Thyroid gland (tissue), 4 donors: Measurements from ENCODE around the gene GALNT9. TPM values are rescaled to one million over a fixed set of nuclear protein-coding genes. Genes with fewer than 3 reads are reported as not detected.
A peak's percentile ranks its signal among the peaks of the same experiment; 100 is the strongest.
"Not testable (repeated sequence)": the region's sequence is repeated elsewhere in the genome, so short reads cannot be mapped to it uniquely, and the experiment has no call there.

Experiments used
- DNase-seq, 2 donors: peaks; one replicate each; pipeline ENCODE4 v3.0.0-alpha.2; 2019
- H3K27ac ChIP-seq, 3 donors: fragments of 200-600 bp; sonication (generic); 1 replicate in 2 of 3; 2 replicates in 1 of 3; pipeline ENCODE4 v1.5.1; 2016 to 2019; ENCODE audit warnings: mild to moderate bottlenecking in 1 of 3, moderate library complexity in 1 of 3
- H3K27me3 ChIP-seq: fragments of 200-600 bp; sonication (generic); one replicate; pipeline ENCODE4 v1.5.1; 2019
- H3K36me3 ChIP-seq, 2 donors: fragments of 200-600 bp; sonication (generic); one replicate each; pipeline ENCODE4 v1.5.1; 2016 to 2019
- H3K4me1 ChIP-seq, 2 donors: fragments of 200-600 bp; sonication (generic); one replicate each; pipeline ENCODE4 v1.5.1; 2017 to 2019
- H3K4me3 ChIP-seq, 3 donors: fragments of 200-600 bp; sonication (generic); replicated peaks in 1 of 3; 1 replicate in 2 of 3; 2 replicates in 1 of 3; pipeline ENCODE4 v1.5.1; 2016; ENCODE audit warnings: mild to moderate bottlenecking in 1 of 3
- H3K9me3 ChIP-seq: fragments of 200-600 bp; sonication (generic); one replicate; pipeline ENCODE4 v1.5.1; 2017
- POLR2A ChIP-seq, 2 donors: fragments of 450-650 bp; IDR thresholded peaks; one replicate each; pipeline ENCODE4 v1.6.1; 2017; ENCODE audit warnings: antibody characterized with exemption in 2 of 2, mild to moderate bottlenecking in 2 of 2, moderate library complexity in 1 of 2
- WGBS, 2 donors: methylation state at CpG; one replicate each; pipeline ENCODE4 v1.1.5; 2017; 5-methylcytosine and 5-hydroxymethylcytosine counted together
- intact Hi-C: fragments of 100-400 bp; cut with DNase I; formaldehyde crosslinking; loops from one replicate; pipeline ENCODE4 v1.15.1; 2023
- total RNA-seq, 4 donors: library from RNA; depleted of rRNA; stranded (reverse); fragments of >200 nt; gene quantifications; one replicate each; pipeline ENCODE4 v1.2.3, GENCODE V29; 2016
- TF ChIP-seq, protein P1 (sequence below), 6 experiments: fragments of 200-600 bp in 3 of 6; fragments of 450-650 bp in 3 of 6; sonication (generic) in 3 of 6; IDR thresholded peaks; one replicate each; pipeline ENCODE4 v1.5.1; 2016 to 2019; ENCODE audit warnings: antibody characterized with exemption in 6 of 6, mild to moderate bottlenecking in 2 of 6, inconsistent platforms in 1 of 6, moderate library complexity in 1 of 6

Gene GALNT9
- total RNA-seq, 4 donors from 2014 or later, result 2.2 to 29.2 (median 15.9) TPM

DNA sequence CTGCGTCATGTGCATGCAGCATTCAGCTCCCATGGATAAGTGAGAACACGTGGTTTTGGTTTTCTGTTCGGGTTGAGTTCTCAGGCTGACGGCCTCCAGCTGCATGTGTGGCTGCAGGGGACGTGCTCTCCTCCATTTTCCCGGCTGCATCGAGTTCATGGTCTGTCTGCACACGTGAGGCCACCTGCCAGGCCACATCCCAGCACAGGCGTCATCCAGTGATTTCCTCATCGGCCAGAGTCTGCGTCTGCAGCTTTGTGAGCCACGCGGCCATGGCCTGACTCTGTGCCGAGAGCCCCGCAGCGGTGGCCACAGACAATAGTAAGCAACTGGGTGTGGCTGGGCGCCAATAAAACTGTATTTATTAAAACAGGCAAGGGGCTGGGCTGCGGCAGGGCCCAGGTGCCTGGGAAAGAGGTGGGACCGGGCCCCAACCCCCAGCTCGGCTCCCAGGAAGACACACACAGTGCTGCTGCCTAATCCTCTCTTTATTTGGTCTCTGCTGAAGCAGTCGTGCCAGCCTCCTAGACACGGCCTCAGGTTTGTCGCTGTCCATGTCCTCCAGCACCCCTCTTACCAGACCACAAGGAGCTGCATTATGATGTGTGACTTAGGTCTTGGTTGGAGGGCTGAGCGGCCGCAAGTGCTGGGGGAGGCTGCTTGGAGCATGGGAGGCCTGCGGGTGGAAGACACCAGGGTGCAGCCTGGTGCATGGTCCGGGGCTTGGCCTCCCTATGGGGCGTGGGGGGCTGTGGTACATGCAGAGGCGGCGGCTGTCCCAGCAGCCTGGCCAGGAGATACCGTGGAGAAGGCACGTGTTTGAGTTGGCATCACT is 133.1 kb downstream of the GALNT9 start:
- DNase-seq, result no peak
- no peaks in the 10 kb centered on the region for H3K36me3 ChIP-seq
- 81 to 87% methylated on average over 25 to 27 of the region's 32 CpGs for WGBS, 2 donors
- H3K27me3 ChIP-seq, result no peaks in the 10 kb centered on the region
- intact Hi-C loops, result no loop called here
- TF ChIP-seq POLR2A (IDR thresholded peaks at IDR 0.05), result no peak
- TF ChIP-seq, protein P1, sequence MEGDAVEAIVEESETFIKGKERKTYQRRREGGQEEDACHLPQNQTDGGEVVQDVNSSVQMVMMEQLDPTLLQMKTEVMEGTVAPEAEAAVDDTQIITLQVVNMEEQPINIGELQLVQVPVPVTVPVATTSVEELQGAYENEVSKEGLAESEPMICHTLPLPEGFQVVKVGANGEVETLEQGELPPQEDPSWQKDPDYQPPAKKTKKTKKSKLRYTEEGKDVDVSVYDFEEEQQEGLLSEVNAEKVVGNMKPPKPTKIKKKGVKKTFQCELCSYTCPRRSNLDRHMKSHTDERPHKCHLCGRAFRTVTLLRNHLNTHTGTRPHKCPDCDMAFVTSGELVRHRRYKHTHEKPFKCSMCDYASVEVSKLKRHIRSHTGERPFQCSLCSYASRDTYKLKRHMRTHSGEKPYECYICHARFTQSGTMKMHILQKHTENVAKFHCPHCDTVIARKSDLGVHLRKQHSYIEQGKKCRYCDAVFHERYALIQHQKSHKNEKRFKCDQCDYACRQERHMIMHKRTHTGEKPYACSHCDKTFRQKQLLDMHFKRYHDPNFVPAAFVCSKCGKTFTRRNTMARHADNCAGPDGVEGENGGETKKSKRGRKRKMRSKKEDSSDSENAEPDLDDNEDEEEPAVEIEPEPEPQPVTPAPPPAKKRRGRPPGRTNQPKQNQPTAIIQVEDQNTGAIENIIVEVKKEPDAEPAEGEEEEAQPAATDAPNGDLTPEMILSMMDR (IDR thresholded peaks at IDR 0.05), result no peak
- H3K4me1 ChIP-seq, result peaks cover 4 to 5% of the 10 kb centered on the region in 2 donors
- H3K27ac ChIP-seq, result no peak overlapping the region
- no peak overlapping the region for H3K4me3 ChIP-seq
- no peaks in the 10 kb centered on the region for H3K9me3 ChIP-seq

DNA sequence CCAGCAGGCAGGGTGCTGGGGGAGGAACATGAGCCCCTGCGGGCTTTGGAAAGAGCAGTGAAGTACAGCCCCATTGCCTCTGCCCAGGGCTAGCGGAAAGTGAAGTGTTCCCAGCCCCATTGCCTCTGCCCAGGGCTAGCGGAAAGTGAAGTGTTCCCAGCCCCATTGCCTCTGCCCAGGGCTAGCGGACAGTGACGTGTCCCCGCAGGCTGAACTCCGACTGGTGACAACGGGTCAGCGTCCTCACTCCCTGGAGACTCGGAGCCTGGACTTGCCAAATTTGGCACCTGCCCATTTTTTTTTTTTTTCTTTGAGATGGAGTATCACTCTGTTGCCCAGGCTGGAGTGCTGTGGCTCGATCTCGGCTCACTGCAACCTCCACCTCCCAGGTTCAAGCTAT is 134.1 kb downstream of the GALNT9 start:
- H3K9me3 ChIP-seq, H3K27ac ChIP-seq, intact Hi-C loops, H3K36me3 ChIP-seq, H3K27me3 ChIP-seq, H3K4me3 ChIP-seq: not testable (repeated sequence)
- WGBS, 2 donors, result 44 to 47% methylated on average over 12 of the region's 12 CpGs
- peaks cover 13 to 14% of the 10 kb centered on the region in 2 donors for H3K4me1 ChIP-seq
- peak; percentile 63 to 64 for DNase-seq

DNA sequence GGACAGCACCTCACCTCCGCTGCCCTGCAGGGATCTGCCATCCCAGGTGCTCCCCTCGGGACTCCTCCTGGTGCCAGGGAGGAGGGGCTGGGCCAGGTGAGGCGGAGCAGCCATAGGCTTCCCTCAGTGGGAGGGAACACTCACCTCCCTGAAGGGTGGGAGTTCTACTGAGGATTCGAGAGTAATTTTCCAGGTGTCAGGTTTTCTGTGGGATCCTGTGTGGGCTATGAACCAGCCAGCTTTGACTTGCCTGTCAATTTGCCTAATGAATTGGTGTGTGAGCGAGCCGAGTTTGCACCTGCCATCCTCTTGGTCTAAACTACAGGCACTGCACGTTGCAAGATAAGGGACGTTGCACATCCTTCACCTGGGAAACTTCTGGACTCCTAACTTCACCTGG is 134.8 kb downstream of the GALNT9 start:
- Histone ChIP-seq H3K27ac (no peak overlapping the region), H3K9me3 (no peaks in the 10 kb centered on the region), H3K27me3 (no peaks in the 10 kb centered on the region), H3K4me3 (no peak overlapping the region), H3K4me1 (peaks cover 15 to 17% of the 10 kb centered on the region in 2 donors), H3K36me3 (no peaks in the 10 kb centered on the region)
- intact Hi-C loops, result no loop called here
- WGBS, 2 donors, result 83 to 87% methylated on average over 7 of the region's 8 CpGs
- TF ChIP-seq, protein P1 (IDR thresholded peaks at IDR 0.05), result no peak
- TF ChIP-seq POLR2A (IDR thresholded peaks at IDR 0.05), result no peak
- DNase-seq, result no peak

DNA sequence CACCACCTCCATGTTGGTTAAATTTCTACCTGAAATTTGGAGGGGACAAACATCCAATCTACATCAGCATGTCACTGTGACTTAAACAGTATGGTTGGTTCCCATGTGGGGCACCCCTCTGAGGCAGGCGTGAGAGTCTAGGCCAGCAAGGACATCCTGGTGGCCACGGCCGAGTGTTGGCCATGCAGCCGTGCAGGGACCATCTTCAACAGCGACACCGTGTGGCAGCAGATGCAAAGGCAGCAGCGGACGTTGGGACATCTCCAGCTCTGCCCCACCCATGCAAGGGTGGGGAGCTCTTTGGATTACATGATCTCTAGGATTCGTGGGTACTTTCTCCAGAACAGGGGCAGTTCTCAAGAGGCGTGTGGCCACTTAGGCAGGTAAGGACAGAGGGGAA is 135.3 kb downstream of the GALNT9 start:
- DNase-seq, result no peak
- no peaks in the 10 kb centered on the region for H3K36me3 ChIP-seq
- intact Hi-C loops, result no loop called here
- TF ChIP-seq, protein P1 (IDR thresholded peaks at IDR 0.05), result peak in 1 of 6 experiments; percentile 13
- TF ChIP-seq POLR2A (IDR thresholded peaks at IDR 0.05), result no peak
- H3K9me3 ChIP-seq, result no peaks in the 10 kb centered on the region
- 55 to 62% methylated on average over 9 to 10 of the region's 10 CpGs for WGBS, 2 donors
- H3K27me3 ChIP-seq, result no peaks in the 10 kb centered on the region
- H3K4me1 ChIP-seq, result peaks cover 15 to 19% of the 10 kb centered on the region in 2 donors
- no peak overlapping the region for H3K4me3 ChIP-seq
- no peak overlapping the region for H3K27ac ChIP-seq

DNA sequence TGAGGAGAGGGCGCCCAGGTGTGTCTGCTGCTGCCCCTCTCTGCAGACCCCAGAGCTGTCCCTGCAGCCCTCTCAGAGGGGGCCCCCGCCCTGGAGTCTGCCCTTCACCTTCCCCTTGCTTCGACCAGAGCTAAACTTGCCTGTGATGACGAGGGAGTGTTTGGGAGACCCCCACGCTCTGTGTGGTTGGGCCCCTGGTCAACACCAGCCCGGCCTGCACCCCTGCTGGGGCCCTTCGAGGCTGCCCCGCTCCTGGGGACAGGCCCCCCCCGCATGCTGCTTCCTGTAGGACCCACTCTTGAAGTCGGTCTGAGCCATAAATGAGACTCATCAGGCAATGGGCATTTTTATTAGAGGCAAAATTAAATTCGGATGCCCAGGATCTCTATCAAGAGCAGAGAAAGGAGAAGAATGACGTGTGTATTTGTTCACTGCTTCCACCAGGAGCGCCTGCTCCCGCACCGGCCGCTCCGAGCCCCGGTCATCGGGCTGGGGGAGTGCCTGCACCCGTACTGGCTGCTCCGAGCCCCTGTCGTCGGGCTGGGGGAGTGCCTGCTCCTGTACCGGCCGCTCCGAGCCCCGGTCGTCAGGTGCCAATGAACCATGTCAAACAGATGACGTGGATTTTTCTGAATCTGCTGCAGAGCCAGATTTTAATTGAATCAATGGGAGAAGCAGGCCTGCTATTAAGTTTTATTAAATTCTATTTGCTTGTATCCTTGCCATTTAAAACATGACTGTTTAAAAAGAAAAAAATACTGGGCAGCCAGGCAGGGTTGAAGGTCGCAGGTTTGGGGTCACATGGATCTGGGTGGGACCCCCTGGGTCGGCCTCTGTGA is 137.5 kb downstream of the GALNT9 start:
- no peak for TF ChIP-seq POLR2A (IDR thresholded peaks at IDR 0.05)
- TF ChIP-seq, protein P1 (IDR thresholded peaks at IDR 0.05), result peak in 1 of 6 experiments; percentile 9
- Histone ChIP-seq H3K4me3 (no peak overlapping the region), H3K27ac (no peak overlapping the region), H3K9me3 (no peaks in the 10 kb centered on the region), H3K36me3 (no peaks in the 10 kb centered on the region), H3K27me3 (no peaks in the 10 kb centered on the region), H3K4me1 (peaks cover 15 to 23% of the 10 kb centered on the region in 2 donors)
- 59 to 70% methylated on average over 31 of the region's 31 CpGs for WGBS, 2 donors
- intact Hi-C loops, result no loop called here
- peak; percentile 26 to 48 for DNase-seq
